Activated T-cell treated with anti-CD3 and anti-CD28 coated beads, Interleukin-2, amount 50 U/mL, for 4 hours (primary cell): ENCODE measurements around the gene NDUFB10. TPM values are rescaled to one million over a fixed set of nuclear protein-coding genes. Genes with fewer than 3 reads are reported as not detected.
A peak's percentile ranks its signal among the peaks of the same experiment; 100 is the strongest.
"Not testable (repeated sequence)": the region's sequence is repeated elsewhere in the genome, so short reads cannot be mapped to it uniquely, and the experiment has no call there.

Experiments used
- ATAC-seq, 2 donors: fragments of 200-7000 bp; cut with Tn5 transposase; one replicate each; pipeline ENCODE4 v1.10.0; 2021
- DNase-seq: peaks from one replicate; pipeline ENCODE4 v3.0.0-alpha.2; 2020
- H3K27me3 Mint-ChIP-seq: one replicate; pipeline ENCODE4 v1.8.0; 2021; ENCODE audit warnings: low read depth, mixed read lengths
- H3K36me3 Mint-ChIP-seq: one replicate; pipeline ENCODE4 v1.8.0; 2022; ENCODE audit warnings: mixed read lengths; ENCODE audit not compliant: insufficient read depth
- H3K4me1 Mint-ChIP-seq: one replicate; pipeline ENCODE4 v1.8.0; 2021; ENCODE audit warnings: low read depth, mixed read lengths
- H3K4me3 Mint-ChIP-seq: one replicate; pipeline ENCODE4 v1.8.0; 2021; ENCODE audit warnings: mild to moderate bottlenecking, moderate library complexity, mixed read lengths
- H3K9me3 Mint-ChIP-seq: one replicate; pipeline ENCODE4 v1.8.0; 2021; ENCODE audit warnings: mixed read lengths
- total RNA-seq, 3 donors: library from RNA; stranded (reverse); gene quantifications; one replicate each; pipeline ENCODE4 v1.2.1, GENCODE V29; 2021

Gene NDUFB10
- total RNA-seq, 3 donors from 2014 or later: 115 to 143 (median 117) TPM

GRCh38 chr16:1950047-1950446 lies 9.3 kb upstream of the NDUFB10 start:
- no peak for ATAC-seq
- Mint-ChIP-seq H3K27me3 (no peaks in the 10 kb centered on the region), H3K4me1 (peaks cover 2% of the 10 kb centered on the region), H3K9me3 (no peaks in the 10 kb centered on the region), H3K4me3 (no peak overlapping the region), H3K36me3 (no peaks in the 10 kb centered on the region)
- DNase-seq: no peak

GRCh38 chr16:1950559-1950958 lies 8.8 kb upstream of the NDUFB10 start:
- Mint-ChIP-seq H3K4me3 (no peak overlapping the region), H3K36me3 (no peaks in the 10 kb centered on the region), H3K9me3 (no peaks in the 10 kb centered on the region), H3K27me3 (no peaks in the 10 kb centered on the region), H3K4me1 (peaks cover 2% of the 10 kb centered on the region)
- DNase-seq (no peak), ATAC-seq (no peak)

GRCh38 chr16:1953734-1954133 lies 5.6 kb upstream of the NDUFB10 start:
- Mint-ChIP-seq H3K4me1 (peaks cover 2% of the 10 kb centered on the region), H3K9me3 (no peaks in the 10 kb centered on the region), H3K4me3 (no peak overlapping the region), H3K36me3 (no peaks in the 10 kb centered on the region), H3K27me3 (no peaks in the 10 kb centered on the region)
- DNase-seq: no peak
- no peak for ATAC-seq

- not testable (repeated sequence) for H3K27me3 Mint-ChIP-seq, ATAC-seq, DNase-seq, H3K4me3 Mint-ChIP-seq, H3K9me3 Mint-ChIP-seq
- peaks cover 13% of the 10 kb centered on the region for H3K36me3 Mint-ChIP-seq
- H3K4me1 Mint-ChIP-seq: peaks cover 22% of the 10 kb centered on the region
These were observed 1.8 kb upstream of the NDUFB10 start for GRCh38 chr16:1957434-1958142.

GRCh38 chr16:1958143-1958491 lies 1.2 kb upstream of the NDUFB10 start:
- H3K36me3 Mint-ChIP-seq: peaks cover 18% of the 10 kb centered on the region
- not testable (repeated sequence) for H3K4me3 Mint-ChIP-seq, H3K9me3 Mint-ChIP-seq, H3K27me3 Mint-ChIP-seq, ATAC-seq, DNase-seq
- peaks cover 23% of the 10 kb centered on the region for H3K4me1 Mint-ChIP-seq

GRCh38 chr16:1958715-1959268 lies 546 bp upstream of the NDUFB10 start:
- Mint-ChIP-seq H3K4me1 (peaks cover 26% of the 10 kb centered on the region), H3K27me3 (no peaks in the 10 kb centered on the region), H3K9me3 (no peaks in the 10 kb centered on the region), H3K4me3 (peak overlapping the region; percentile 92), H3K36me3 (peaks cover 23% of the 10 kb centered on the region)
- no peak for ATAC-seq
- no peak for DNase-seq

- Mint-ChIP-seq H3K4me3 (peak overlapping the region; percentile 92), H3K36me3 (peaks cover 37% of the 10 kb centered on the region), H3K4me1 (peaks cover 30% of the 10 kb centered on the region), H3K27me3 (no peaks in the 10 kb centered on the region), H3K9me3 (no peaks in the 10 kb centered on the region)
- DNase-seq (peak; percentile 36), ATAC-seq (peak; percentile 19 to 24)
These were observed 1.6 kb downstream of the NDUFB10 start for GRCh38 chr16:1960665-1961630.

- ATAC-seq (no peak), DNase-seq (no peak)
- Mint-ChIP-seq H3K9me3 (no peaks in the 10 kb centered on the region), H3K36me3 (peaks cover 37% of the 10 kb centered on the region), H3K27me3 (no peaks in the 10 kb centered on the region), H3K4me1 (peaks cover 30% of the 10 kb centered on the region), H3K4me3 (peak overlapping the region; percentile 92)
These were observed 2.3 kb downstream of the NDUFB10 start for GRCh38 chr16:1961651-1962067.

GRCh38 chr16:1962161-1963153 lies 3.1 kb downstream of the NDUFB10 start:
- peak overlapping the region; percentile 92 for H3K4me3 Mint-ChIP-seq
- not testable (repeated sequence) for DNase-seq, ATAC-seq, H3K27me3 Mint-ChIP-seq, H3K9me3 Mint-ChIP-seq
- H3K4me1 Mint-ChIP-seq: peaks cover 30% of the 10 kb centered on the region
- H3K36me3 Mint-ChIP-seq: peaks cover 37% of the 10 kb centered on the region

- no peaks in the 10 kb centered on the region for H3K9me3 Mint-ChIP-seq
- DNase-seq (peak; percentile 34), ATAC-seq (peak; percentile 0 to 1)
- no peaks in the 10 kb centered on the region for H3K27me3 Mint-ChIP-seq
- H3K4me1 Mint-ChIP-seq: peaks cover 30% of the 10 kb centered on the region
- H3K36me3 Mint-ChIP-seq: peaks cover 37% of the 10 kb centered on the region
- peak overlapping the region; percentile 92 for H3K4me3 Mint-ChIP-seq
These were observed 4.6 kb downstream of the NDUFB10 start for GRCh38 chr16:1963806-1964505.

- peak; percentile 68 to 69 for ATAC-seq
- Mint-ChIP-seq H3K27me3 (no peaks in the 10 kb centered on the region), H3K4me1 (peaks cover 27% of the 10 kb centered on the region), H3K9me3 (no peaks in the 10 kb centered on the region), H3K4me3 (peak within 1 kb of the TSS; percentile 92), H3K36me3 (peaks cover 37% of the 10 kb centered on the region)
- DNase-seq: peak; percentile 99
These were observed 5.4 kb downstream of the NDUFB10 start, which contains the start of gene RPS2 for GRCh38 chr16:1964506-1965395. Gene RPS2 (minus strand): TSS chr16:1964826. CDS start chr16:1964625, 201 bp downstream.

- no peak for DNase-seq
- Mint-ChIP-seq H3K4me3 (peak overlapping the region; percentile 92), H3K27me3 (no peaks in the 10 kb centered on the region)
These were observed 6.2 kb downstream of the NDUFB10 start for GRCh38 chr16:1965396-1966001.

More at GRCh38 chr16:1965396-1966001, 6.2 kb downstream of the NDUFB10 start:
- no peak for ATAC-seq
- Mint-ChIP-seq H3K4me1 (peaks cover 22% of the 10 kb centered on the region), H3K9me3 (no peaks in the 10 kb centered on the region), H3K36me3 (peaks cover 37% of the 10 kb centered on the region)
